Measurements from ENCODE around the gene APBB1IP. TPM values are rescaled to one million over a fixed set of nuclear protein-coding genes. Genes with fewer than 3 reads are reported as not detected.

The APBB1IP gene
- total and polyA plus RNA-seq, 2 donors (not counting 3 experiments of a cell fraction or from before 2014, with no cell fraction given): not detected

- no peaks in the 10 kb centered on the region for H3K79me2 ChIP-seq (ENCODE audit: control insufficient read depth, insufficient read depth, low read length)
- no peak for TF ChIP-seq FOS (IDR thresholded peaks at IDR 0.05; ENCODE audit: borderline replicate concordance, insufficient read depth, low read length)
- TF ChIP-seq POLR2A (IDR thresholded peaks at IDR 0.05; ENCODE audit: low read depth, low read length): no peak
- no peak for TF ChIP-seq JUN (IDR thresholded peaks at IDR 0.05; ENCODE audit: borderline replicate concordance, insufficient read depth, insufficient read length, low read depth)
- TF ChIP-seq POLR2AphosphoS5 (IDR thresholded peaks at IDR 0.05; ENCODE audit: insufficient read depth, low read depth, low read length): no peak
- no peak overlapping the region for H2AFZ ChIP-seq (ENCODE audit: low read depth, low read length)
- ChIA-PET POLR2A (no interaction called here), CTCF (no interaction called here)
- no peaks in the 10 kb centered on the region for H3K4me1 ChIP-seq (ENCODE audit: control insufficient read depth, extremely low read depth, insufficient read depth, low read length)
- H3K27ac ChIP-seq (ENCODE audit: insufficient read depth, low read depth, low read length): no peak overlapping the region
- intact Hi-C loops (cut with micrococcal nuclease): loop anchor here (5.0 kb wide), 1 partner anchor 438 kb away; no protein-coding TSS in a partner anchor
- FAIRE-seq (no peak), DNase-seq (ENCODE audit: low read depth, low spot score) (no peak)
- H3K9me1 ChIP-seq (replicated peaks; ENCODE audit: control insufficient read depth, extremely low read depth, insufficient read depth, low read length): no peaks in the 10 kb centered on the region
- H4K20me1 ChIP-seq (replicated peaks; ENCODE audit: control insufficient read depth, extremely low read depth, insufficient read depth, low read length): no peaks in the 10 kb centered on the region
- no peak overlapping the region for H3K4me3 ChIP-seq (replicated peaks in 1 of 3; ENCODE audit: insufficient read depth in 1 of 3, low read depth in 1 of 3, low read length in 3 of 3)
- H3K9ac ChIP-seq (replicated peaks; ENCODE audit: extremely low read depth, insufficient read depth, low read length): no peak overlapping the region
- H3K4me2 ChIP-seq (ENCODE audit: insufficient read depth, low read length): no peak overlapping the region
- BruUV-seq (replicated peaks): no TSS peak
- no peaks in the 10 kb centered on the region for H3K27me3 ChIP-seq (ENCODE audit: control insufficient read depth in 2 of 2, insufficient read depth in 2 of 2, low read length in 2 of 2)
- no peaks in the 10 kb centered on the region for H3K9me3 ChIP-seq (replicated peaks; ENCODE audit: control insufficient read depth, insufficient read depth, low read length)
- dilution Hi-C loops (cut with MboI; ENCODE audit: extremely low pct_ligation_motif_present, low sequenced_read_pairs): no loop called here
- H3K36me3 ChIP-seq (ENCODE audit: control insufficient read depth in 2 of 2, extremely low read depth in 1 of 2, insufficient read depth in 2 of 2, low read length in 2 of 2): no peaks in the 10 kb centered on the region
Observed at GRCh38 chr10:26540601-26541000, 102.5 kb downstream of the APBB1IP start.

GRCh38 chr10:26543567-26544306, 105.6 kb downstream of the APBB1IP start:
- Histone ChIP-seq H3K9ac (replicated peaks; ENCODE audit: extremely low read depth, insufficient read depth, low read length) (no peak overlapping the region), H3K27me3 (ENCODE audit: control insufficient read depth in 2 of 2, insufficient read depth in 2 of 2, low read length in 2 of 2) (no peaks in the 10 kb centered on the region), H3K9me1 (replicated peaks; ENCODE audit: control insufficient read depth, extremely low read depth, insufficient read depth, low read length) (no peaks in the 10 kb centered on the region), H2AFZ (ENCODE audit: low read depth, low read length) (no peak overlapping the region), H3K4me1 (ENCODE audit: control insufficient read depth, extremely low read depth, insufficient read depth, low read length) (no peaks in the 10 kb centered on the region), H3K4me3 (replicated peaks in 1 of 3; ENCODE audit: insufficient read depth in 1 of 3, low read depth in 1 of 3, low read length in 3 of 3) (no peak overlapping the region), H3K27ac (ENCODE audit: insufficient read depth, low read depth, low read length) (no peak overlapping the region), H4K20me1 (replicated peaks; ENCODE audit: control insufficient read depth, extremely low read depth, insufficient read depth, low read length) (no peaks in the 10 kb centered on the region), H3K79me2 (ENCODE audit: control insufficient read depth, insufficient read depth, low read length) (no peaks in the 10 kb centered on the region), H3K4me2 (ENCODE audit: insufficient read depth, low read length) (no peak overlapping the region), H3K36me3 (ENCODE audit: control insufficient read depth in 2 of 2, extremely low read depth in 1 of 2, insufficient read depth in 2 of 2, low read length in 2 of 2) (no peaks in the 10 kb centered on the region), H3K9me3 (replicated peaks; ENCODE audit: control insufficient read depth, insufficient read depth, low read length) (no peaks in the 10 kb centered on the region)
- BruUV-seq (replicated peaks): no TSS peak
- POLR2A ChIA-PET: no interaction called here
- no peak for DNase-seq (ENCODE audit: low read depth, low spot score)
- TF ChIP-seq GATA2 (IDR thresholded peaks at IDR 0.05; ENCODE audit: insufficient read depth, insufficient read length, low read depth, low read length) (no peak), POLR2A (IDR thresholded peaks at IDR 0.05; ENCODE audit: low read depth, low read length) (no peak), POLR2AphosphoS5 (IDR thresholded peaks at IDR 0.05; ENCODE audit: insufficient read depth, low read depth, low read length) (no peak), JUN (IDR thresholded peaks at IDR 0.05; ENCODE audit: borderline replicate concordance, insufficient read depth, insufficient read length, low read depth) (no peak), FOS (IDR thresholded peaks at IDR 0.05; ENCODE audit: borderline replicate concordance, insufficient read depth, low read length) (no peak), CTCF (IDR thresholded peaks at IDR 0.05; ENCODE audit: extremely low read depth in 1 of 2, insufficient read depth in 1 of 2, low read depth in 1 of 2, low read length in 2 of 2) (no peak), EZH2 (IDR thresholded peaks at IDR 0.05; ENCODE audit: borderline replicate concordance, low read depth, low read length, severe bottlenecking) (no peak)
- TF ChIP-seq, protein P1, sequence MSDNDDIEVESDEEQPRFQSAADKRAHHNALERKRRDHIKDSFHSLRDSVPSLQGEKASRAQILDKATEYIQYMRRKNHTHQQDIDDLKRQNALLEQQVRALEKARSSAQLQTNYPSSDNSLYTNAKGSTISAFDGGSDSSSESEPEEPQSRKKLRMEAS (IDR thresholded peaks at IDR 0.05; ENCODE audit: insufficient read depth, insufficient read length): no peak
- dilution Hi-C loops (cut with MboI; ENCODE audit: extremely low pct_ligation_motif_present, low sequenced_read_pairs) (no loop called here), intact Hi-C loops (cut with micrococcal nuclease) (loop anchor here (5.0 kb wide), 1 partner anchor 441 kb away; no protein-coding TSS in a partner anchor)
- FAIRE-seq: no peak
- CTCF ChIA-PET: no interaction called here
